IMR-90 (cell line): ENCODE measurements around the gene GALNT6.

ENCODE experiments used
- CEBPB ChIP-seq: IDR thresholded peaks from 2 replicates; pipeline ENCODE4 v1.6.1; 2012; ENCODE audit warnings: low read depth, low read length, improper control_type of control experiment
- CTCF ChIP-seq: conservative IDR thresholded peaks from 2 replicates; pipeline ENCODE4 v1.5.1; 2012; ENCODE audit warnings: mild to moderate bottlenecking, low read depth, low read length, improper control_type of control experiment

GRCh38 chr12:51324953-51325352, 66.3 kb downstream of the GALNT6 start:
- TF ChIP-seq CTCF (no peak), CEBPB (no peak)
